H9 (cell line): ENCODE results near the gene SLC9A7. TPM values are rescaled to one million over a fixed set of nuclear protein-coding genes. Genes with fewer than 3 reads are reported as not detected.

Source experiments
- DNase-seq: peaks from one replicate; pipeline ENCODE4 v3.0.0-alpha.2; 2017
- H2AFZ ChIP-seq: one replicate; pipeline ENCODE4 v1.6.1; 2013; ENCODE audit warnings: mild to moderate bottlenecking, low read length, control low read depth, moderate library complexity
- H2AK5ac ChIP-seq: 2 replicates; pipeline ENCODE4 v1.6.1; 2013; ENCODE audit warnings: low read length, control low read depth, mixed read lengths; ENCODE audit not compliant: insufficient read length
- H2BK120ac ChIP-seq: one replicate; pipeline ENCODE4 v1.6.1; 2013; ENCODE audit warnings: low read depth, mild to moderate bottlenecking, low read length, control low read depth, inconsistent platforms; ENCODE audit not compliant: poor library complexity, severe bottlenecking
- H2BK12ac ChIP-seq: 2 replicates; pipeline ENCODE4 v1.6.1; 2013; ENCODE audit warnings: low read length, control low read depth, mixed read lengths, low read depth; ENCODE audit not compliant: insufficient read length
- H2BK15ac ChIP-seq: 2 replicates; pipeline ENCODE4 v1.6.1; 2013; ENCODE audit warnings: low read depth, low read length, control low read depth
- H2BK20ac ChIP-seq: one replicate; pipeline ENCODE4 v1.6.1; 2013; ENCODE audit warnings: low read depth, mild to moderate bottlenecking, low read length, control low read depth, inconsistent platforms; ENCODE audit not compliant: poor library complexity, severe bottlenecking
- H2BK5ac ChIP-seq: 2 replicates; pipeline ENCODE4 v1.6.1; 2013; ENCODE audit warnings: low read length, control low read depth, mixed read lengths; ENCODE audit not compliant: insufficient read length
- H3K14ac ChIP-seq: 2 replicates; pipeline ENCODE4 v1.6.1; 2013; ENCODE audit warnings: low read length, control low read depth; ENCODE audit not compliant: insufficient read depth
- H3K18ac ChIP-seq: 2 replicates; pipeline ENCODE4 v1.6.1; 2013; ENCODE audit warnings: low read depth, mild to moderate bottlenecking, mixed read lengths, low read length, control low read depth; ENCODE audit not compliant: insufficient read length
- H3K23ac ChIP-seq: 2 replicates; pipeline ENCODE4 v1.6.1; 2013; ENCODE audit warnings: low read length, control low read depth, mixed read lengths, low read depth; ENCODE audit not compliant: insufficient read length
- H3K23me2 ChIP-seq: 2 replicates; pipeline ENCODE4 v1.6.1; 2013; ENCODE audit warnings: low read depth, mild to moderate bottlenecking, mixed read lengths, low read length, control low read depth; ENCODE audit not compliant: insufficient read length, poor library complexity, severe bottlenecking
- H3K27ac ChIP-seq: 2 replicates; pipeline ENCODE4 v1.5.1; 2013; ENCODE audit warnings: low read length, control low read depth, mixed read lengths, low read depth; ENCODE audit not compliant: insufficient read length
- H3K27me3 ChIP-seq: 2 replicates; pipeline ENCODE4 v1.6.1; 2013; ENCODE audit warnings: low read length, control low read depth, inconsistent platforms; ENCODE audit not compliant: insufficient read depth
- H3K4ac ChIP-seq: 2 replicates; pipeline ENCODE4 v1.6.1; 2013; ENCODE audit warnings: low read depth, mild to moderate bottlenecking, control low read depth, inconsistent platforms, low read length, moderate library complexity
- H3K4me1 ChIP-seq: 2 replicates; pipeline ENCODE4 v1.6.1; 2013; ENCODE audit warnings: low read length, control low read depth, inconsistent platforms; ENCODE audit not compliant: insufficient read depth
- H3K4me2 ChIP-seq: 2 replicates; pipeline ENCODE4 v1.6.1; 2013; ENCODE audit warnings: low read length, control low read depth, mixed read lengths; ENCODE audit not compliant: insufficient read length, insufficient read depth
- H3K56ac ChIP-seq: 2 replicates; pipeline ENCODE4 v1.6.1; 2013; ENCODE audit warnings: low read depth, mild to moderate bottlenecking, mixed read lengths, low read length, control low read depth; ENCODE audit not compliant: insufficient read length
- H3K79me1 ChIP-seq: 2 replicates; pipeline ENCODE4 v1.6.1; 2013; ENCODE audit warnings: low read depth, mild to moderate bottlenecking, moderate library complexity, low read length, control low read depth, inconsistent platforms; ENCODE audit not compliant: insufficient read depth, poor library complexity, severe bottlenecking
- H3K79me2 ChIP-seq: 2 replicates; pipeline ENCODE4 v1.6.1; 2013; ENCODE audit warnings: low read length, control low read depth, inconsistent platforms; ENCODE audit not compliant: insufficient read depth
- H3K9ac ChIP-seq: 2 replicates; pipeline ENCODE4 v1.6.1; 2013; ENCODE audit warnings: low read length, control low read depth, mixed read lengths; ENCODE audit not compliant: insufficient read length; ENCODE audit errors: extremely low read depth
- H3K9me3 ChIP-seq: one replicate; pipeline ENCODE4 v1.6.1; 2013; ENCODE audit warnings: low read depth, low read length, inconsistent platforms; ENCODE audit not compliant: control insufficient read depth
- H3T11ph ChIP-seq: one replicate; pipeline ENCODE4 v1.6.1; 2013; ENCODE audit warnings: mild to moderate bottlenecking, low read length, control low read depth, inconsistent platforms
- H4K20me1 ChIP-seq: one replicate; pipeline ENCODE4 v1.6.1; 2013; ENCODE audit not compliant: control insufficient read depth, insufficient read length, insufficient read depth
- H4K5ac ChIP-seq: 2 replicates; pipeline ENCODE4 v1.6.1; 2013; ENCODE audit warnings: low read depth, mild to moderate bottlenecking, mixed read lengths, low read length, control low read depth; ENCODE audit not compliant: insufficient read length
- H4K8ac ChIP-seq: replicated peaks from 2 replicates; pipeline ENCODE4 v1.6.1; 2013; ENCODE audit warnings: low read length, control low read depth, mixed read lengths, low read depth; ENCODE audit not compliant: insufficient read length
- H4K91ac ChIP-seq: 2 replicates; pipeline ENCODE4 v1.6.1; 2013; ENCODE audit warnings: low read depth, mild to moderate bottlenecking, moderate library complexity, mixed read lengths, low read length, control low read depth; ENCODE audit not compliant: insufficient read length
- H3K27ac Mint-ChIP-seq, 3 experiments: 2 replicates in 2 of 3; 3 replicates in 1 of 3; pipeline ENCODE4 v1.8.0; 2020 to 2021; ENCODE audit warnings: mixed read lengths in 3 of 3, mild to moderate bottlenecking in 1 of 3, moderate library complexity in 1 of 3
- H3K27me3 Mint-ChIP-seq: 2 replicates; pipeline ENCODE4 v1.8.0; 2021; ENCODE audit warnings: low read depth, mild to moderate bottlenecking, moderate library complexity, mixed read lengths
- H3K36me3 Mint-ChIP-seq, 3 experiments: 2 replicates in 2 of 3; 3 replicates in 1 of 3; pipeline ENCODE4 v1.8.0; 2020 to 2021; ENCODE audit warnings: low read depth in 3 of 3, mixed read lengths in 3 of 3; ENCODE audit not compliant: insufficient read depth in 1 of 3
- H3K4me1 Mint-ChIP-seq, 2 experiments: 2 replicates each; pipeline ENCODE4 v1.8.0; 2020; ENCODE audit warnings: mixed read lengths in 2 of 2
- H3K4me3 Mint-ChIP-seq, 2 experiments: 2 replicates in 1 of 2; 3 replicates in 1 of 2; pipeline ENCODE4 v1.8.0; 2020 to 2021; ENCODE audit warnings: mild to moderate bottlenecking in 2 of 2, mixed read lengths in 2 of 2, moderate library complexity in 1 of 2
- H3K9me3 Mint-ChIP-seq, 2 experiments: 2 replicates in 1 of 2; 3 replicates in 1 of 2; pipeline ENCODE4 v1.8.0; 2020; ENCODE audit warnings: mild to moderate bottlenecking in 2 of 2, mixed read lengths in 2 of 2, moderate library complexity in 1 of 2
- CTCF ChIP-seq: fragments of 200-600 bp; sonication (generic); conservative IDR thresholded peaks from 3 replicates; pipeline ENCODE4 v1.8.0; 2021; ENCODE audit warnings: antibody characterized with exemption, mild to moderate bottlenecking
- WGBS: extraction: QIAGEN DNeasy Blood & Tissue Kit; methylation state at CpG from one replicate; pipeline ENCODE4 v1.1.7; 2013; ENCODE audit warnings: missing lambda C conversion rate, low lambda C conversion rate, mixed read lengths; ENCODE audit not compliant: insufficient read length; ENCODE audit errors: extremely low coverage; 5-methylcytosine and 5-hydroxymethylcytosine counted together
- total RNA-seq: library from RNA; stranded (reverse); gene quantifications from 2 replicates; pipeline ENCODE4 v1.2.1, GENCODE V29; 2021

SLC9A7 gene
- total RNA-seq, 1 experiment from 2014 or later = 5.9 TPM

GRCh38 chrX:46770000-46770816 lies 11.3 kb upstream of the SLC9A7 start:
- Mint-ChIP-seq H3K27ac (no peak overlapping the region), H3K27me3 (no peaks in the 10 kb centered on the region), H3K4me3 (no peak overlapping the region), H3K9me3 (peaks cover 59 to 61% of the 10 kb centered on the region in 2 experiments), H3K36me3 (no peaks in the 10 kb centered on the region; a peak in 2 of 7 replicates), H3K4me1 (no peaks in the 10 kb centered on the region)
- H3K79me2 ChIP-seq = no peaks in the 10 kb centered on the region
- H3K4ac ChIP-seq = no peak overlapping the region
- H2BK120ac ChIP-seq = no peak overlapping the region
- no peak for TF ChIP-seq CTCF
- H3K18ac ChIP-seq = no peak overlapping the region
- DNase-seq = no peak
- H4K91ac ChIP-seq = no peak overlapping the region
- WGBS = no CpG with 5 or more reads among the region's 4 CpGs
- no peak overlapping the region for H3K56ac ChIP-seq
- no peak overlapping the region for H2AFZ ChIP-seq
- no peak overlapping the region for H4K8ac ChIP-seq
- H3K4me2 ChIP-seq = no peak overlapping the region
- peaks cover 26% of the 10 kb centered on the region for H3K9me3 ChIP-seq
- H3K14ac ChIP-seq = no peak overlapping the region
- H3K27me3 ChIP-seq = no peaks in the 10 kb centered on the region
- no peak overlapping the region for H2AK5ac ChIP-seq
- H3K23ac ChIP-seq = no peak overlapping the region
- H2BK5ac ChIP-seq = no peak overlapping the region
- no peak overlapping the region for H2BK12ac ChIP-seq
- H4K20me1 ChIP-seq = no peaks in the 10 kb centered on the region
- H3K4me1 ChIP-seq = no peaks in the 10 kb centered on the region
- no peak overlapping the region for H3K27ac ChIP-seq
- H3T11ph ChIP-seq = no peak overlapping the region
- no peaks in the 10 kb centered on the region for H3K79me1 ChIP-seq
- no peak overlapping the region for H3K9ac ChIP-seq
- H4K5ac ChIP-seq = no peak overlapping the region
- no peaks in the 10 kb centered on the region for H3K23me2 ChIP-seq
- H2BK15ac ChIP-seq = no peak overlapping the region
- no peak overlapping the region for H2BK20ac ChIP-seq
